ENCODE results near the gene CORO2B.

CORO2B gene

DNA sequence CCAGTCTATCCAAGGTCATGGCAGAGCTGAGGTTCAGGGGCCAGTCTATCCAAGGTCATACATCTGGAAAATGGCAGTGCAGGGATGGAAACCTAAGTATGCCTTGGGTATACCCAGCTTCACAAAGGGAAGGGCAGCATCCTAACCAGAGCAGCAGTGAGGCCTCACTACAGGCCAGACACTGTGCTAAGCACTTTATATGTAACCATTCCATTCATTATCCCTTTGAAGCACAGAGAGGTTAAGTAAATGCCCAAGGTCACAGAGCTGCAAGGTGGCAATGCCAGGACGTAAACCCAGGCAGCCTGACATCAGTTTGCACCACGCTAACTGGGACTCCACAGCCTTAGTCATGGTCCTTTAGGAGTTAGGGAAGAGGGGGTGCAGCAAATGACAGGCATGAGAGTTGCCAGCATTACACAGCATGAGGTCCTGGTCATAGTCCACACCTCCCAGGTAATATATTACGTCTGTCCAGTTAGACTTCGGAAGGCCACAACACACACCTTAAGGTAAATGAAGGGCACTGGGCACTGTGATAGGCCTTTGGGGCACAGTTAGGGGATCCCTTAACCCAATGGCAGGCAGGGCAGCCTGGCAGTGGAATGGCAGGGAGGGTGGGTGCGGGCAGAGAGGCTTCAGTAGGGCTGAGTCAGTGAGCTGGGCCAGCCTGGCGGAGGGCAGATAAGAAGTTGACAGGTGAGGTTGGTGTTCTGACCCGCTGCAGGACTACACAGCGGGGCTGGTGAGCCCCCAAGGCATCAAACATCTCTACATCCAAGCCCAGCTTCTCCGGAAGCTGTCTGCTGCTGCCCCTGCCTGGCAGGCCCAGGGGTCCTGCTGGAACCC lies 21.1 kb upstream of the CORO2B start:
- CTCF ChIA-PET, result interaction anchor here (0.8 to 6.2 kb wide), 7 partner anchors 8 to 318 kb away, joined by 3 to 60 read pairs (median 4); no protein-coding TSS in a partner anchor
- TF ChIP-seq, protein P1, sequence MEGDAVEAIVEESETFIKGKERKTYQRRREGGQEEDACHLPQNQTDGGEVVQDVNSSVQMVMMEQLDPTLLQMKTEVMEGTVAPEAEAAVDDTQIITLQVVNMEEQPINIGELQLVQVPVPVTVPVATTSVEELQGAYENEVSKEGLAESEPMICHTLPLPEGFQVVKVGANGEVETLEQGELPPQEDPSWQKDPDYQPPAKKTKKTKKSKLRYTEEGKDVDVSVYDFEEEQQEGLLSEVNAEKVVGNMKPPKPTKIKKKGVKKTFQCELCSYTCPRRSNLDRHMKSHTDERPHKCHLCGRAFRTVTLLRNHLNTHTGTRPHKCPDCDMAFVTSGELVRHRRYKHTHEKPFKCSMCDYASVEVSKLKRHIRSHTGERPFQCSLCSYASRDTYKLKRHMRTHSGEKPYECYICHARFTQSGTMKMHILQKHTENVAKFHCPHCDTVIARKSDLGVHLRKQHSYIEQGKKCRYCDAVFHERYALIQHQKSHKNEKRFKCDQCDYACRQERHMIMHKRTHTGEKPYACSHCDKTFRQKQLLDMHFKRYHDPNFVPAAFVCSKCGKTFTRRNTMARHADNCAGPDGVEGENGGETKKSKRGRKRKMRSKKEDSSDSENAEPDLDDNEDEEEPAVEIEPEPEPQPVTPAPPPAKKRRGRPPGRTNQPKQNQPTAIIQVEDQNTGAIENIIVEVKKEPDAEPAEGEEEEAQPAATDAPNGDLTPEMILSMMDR (IDR thresholded peaks at IDR 0.05; ENCODE audit: control extremely low read depth, extremely low read depth, low read depth, missing control alignments), result no peak
- POLR2A ChIA-PET, result no interaction called here
- DNase-seq (ENCODE audit: extremely low spot score), result no peak

DNA sequence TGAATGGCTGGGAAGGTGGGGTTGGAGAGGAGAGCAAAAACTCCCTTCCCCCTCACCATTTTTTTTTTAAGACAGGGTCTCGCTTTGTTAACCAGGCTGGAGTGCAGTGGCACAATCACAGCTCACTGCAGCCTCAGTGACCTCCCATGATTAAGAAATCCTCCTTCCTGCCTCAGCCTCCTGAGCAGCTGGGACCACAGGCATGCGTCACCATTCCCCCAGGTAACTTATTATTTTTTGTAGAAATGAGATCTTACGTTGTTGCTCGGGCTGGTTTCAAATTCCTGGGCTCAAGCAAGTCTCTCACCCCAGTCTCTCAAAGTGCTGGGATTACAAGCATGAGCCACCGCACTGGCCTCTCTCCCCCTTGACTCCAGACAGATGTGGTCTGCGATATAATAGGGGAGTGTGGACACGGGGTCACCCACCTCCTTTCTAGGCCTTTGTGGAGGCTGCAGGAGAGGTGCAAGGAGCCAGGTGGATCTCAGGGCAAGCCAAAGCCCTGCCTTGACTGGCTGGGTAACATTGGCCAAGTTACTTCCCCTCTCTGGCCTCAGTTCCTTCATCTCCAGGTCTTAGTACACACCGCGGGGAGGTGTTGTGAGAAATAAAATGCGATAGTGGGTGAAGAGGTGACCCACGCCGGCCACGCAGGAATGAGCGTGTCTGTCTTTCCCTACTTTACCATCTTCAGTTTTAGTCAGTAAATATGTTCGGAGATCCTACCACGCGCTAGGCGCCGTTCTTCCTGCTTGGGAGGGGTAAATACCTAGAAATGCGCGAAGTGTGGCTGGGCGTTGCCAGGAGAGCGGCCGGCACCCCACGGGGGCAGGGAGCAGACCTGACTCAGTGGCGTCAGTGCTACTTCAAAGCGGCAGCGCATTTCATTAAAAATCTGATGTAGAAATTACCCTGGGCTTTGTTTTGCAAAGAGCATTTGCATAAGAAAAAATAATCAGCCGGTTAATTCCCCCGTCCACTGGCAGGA lies 20.2 kb upstream of the CORO2B start:
- no peak for DNase-seq (ENCODE audit: extremely low spot score)
- TF ChIP-seq, protein P1 (IDR thresholded peaks at IDR 0.05; ENCODE audit: control extremely low read depth, extremely low read depth, low read depth, missing control alignments), result no peak
- CTCF ChIA-PET, result interaction anchor here (0.8 to 5.0 kb wide), 28 partner anchors 9 to 366 kb away, joined by 3 to 64 read pairs (median 4); no protein-coding TSS in a partner anchor
- POLR2A ChIA-PET, result no interaction called here

DNA sequence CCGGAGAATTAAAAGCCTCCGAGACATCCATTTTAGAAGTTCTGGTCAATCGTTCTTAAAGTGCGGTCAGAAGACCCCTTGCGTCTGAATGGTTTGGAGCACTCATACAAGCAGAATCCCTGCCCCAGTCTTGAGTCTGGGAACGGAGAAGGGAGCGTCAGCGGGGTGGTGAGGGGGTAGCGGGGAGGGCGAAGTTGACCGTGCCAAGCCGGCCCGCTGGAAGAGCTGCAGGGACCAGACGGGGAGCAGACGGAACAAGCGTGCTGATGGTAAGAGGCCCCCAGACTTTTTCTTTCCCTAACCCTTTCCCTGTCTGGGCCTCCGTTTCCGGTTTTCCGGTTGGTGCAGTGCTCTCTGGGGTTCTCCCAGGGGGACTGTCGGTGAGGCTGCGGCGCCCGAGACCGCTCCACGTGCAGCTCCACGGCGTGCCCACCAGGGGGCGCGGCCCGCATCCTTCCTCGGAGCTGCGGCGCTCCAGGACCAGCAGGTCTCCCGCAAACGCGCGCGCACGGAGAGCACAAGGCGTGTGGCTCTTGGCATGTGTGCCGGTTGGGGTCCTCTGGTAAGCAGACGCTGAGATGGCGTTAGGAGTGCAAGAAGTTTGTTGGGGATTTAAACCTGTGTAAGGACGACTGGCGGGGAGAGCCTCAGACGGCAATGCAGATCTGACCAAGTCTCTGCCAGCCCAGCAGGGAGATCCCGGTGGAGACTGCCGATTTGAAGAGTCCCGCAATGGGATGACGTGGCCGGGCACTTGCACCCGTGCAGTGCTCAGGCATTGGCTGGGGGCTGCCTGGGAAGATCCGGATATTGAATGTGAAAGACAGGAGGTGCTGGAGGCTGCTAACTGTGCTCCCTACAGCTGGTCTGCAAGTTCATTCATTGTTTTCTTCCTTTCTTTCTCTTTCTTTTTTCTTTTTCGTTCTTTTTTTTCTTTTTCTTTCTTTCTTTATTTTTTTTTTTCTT lies 19.2 kb upstream of the CORO2B start:
- CTCF ChIA-PET, result interaction anchor here (0.7 to 5.0 kb wide), 32 partner anchors 10 to 365 kb away, joined by 3 to 64 read pairs (median 4); no protein-coding TSS in a partner anchor
- TF ChIP-seq, protein P1 (IDR thresholded peaks at IDR 0.05; ENCODE audit: control extremely low read depth, extremely low read depth, low read depth, missing control alignments), result peak; percentile 91
- POLR2A ChIA-PET, result no interaction called here
- peak; percentile 88 for DNase-seq (ENCODE audit: extremely low spot score)

DNA sequence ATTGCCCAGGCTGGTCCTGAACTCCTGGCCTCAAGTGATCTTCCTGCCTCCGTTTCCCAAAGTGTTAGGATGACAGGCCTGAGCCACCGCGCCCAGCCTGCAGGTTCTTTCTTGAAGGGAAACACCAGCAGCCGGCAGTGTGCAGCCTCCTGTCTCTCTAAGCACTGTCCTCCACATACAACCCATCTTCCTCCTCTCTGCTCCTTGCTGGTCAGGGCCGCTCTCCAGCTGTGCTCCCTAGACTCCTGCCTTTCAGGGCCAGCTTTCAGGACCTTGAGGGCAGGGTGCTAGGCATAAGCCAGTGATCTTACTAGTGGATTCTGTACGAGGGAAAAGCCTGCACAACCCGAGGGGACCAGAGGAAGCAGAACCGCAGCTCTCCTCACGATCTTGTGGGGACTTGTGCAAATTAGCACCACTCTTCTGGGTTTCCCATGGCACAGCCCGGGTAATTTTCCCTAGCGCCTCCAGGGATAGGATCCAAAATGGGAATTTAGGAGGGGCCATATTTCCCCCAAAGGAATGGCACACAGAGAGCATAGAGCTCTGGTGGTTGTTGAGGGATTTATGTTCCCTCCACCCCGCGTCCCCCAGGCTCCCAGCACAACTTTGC lies 18.2 kb upstream of the CORO2B start:
- ChIA-PET CTCF (interaction anchor here (0.7 to 5.0 kb wide), 19 partner anchors 9 to 364 kb away, joined by 3 to 64 read pairs (median 4); no protein-coding TSS in a partner anchor), POLR2A (interaction anchor here (0.5 kb wide), 1 partner anchor 81 kb away, joined by 3 read pairs; no protein-coding TSS in a partner anchor)
- TF ChIP-seq, protein P1 (IDR thresholded peaks at IDR 0.05; ENCODE audit: control extremely low read depth, extremely low read depth, low read depth, missing control alignments), result no peak
- no peak for DNase-seq (ENCODE audit: extremely low spot score)

DNA sequence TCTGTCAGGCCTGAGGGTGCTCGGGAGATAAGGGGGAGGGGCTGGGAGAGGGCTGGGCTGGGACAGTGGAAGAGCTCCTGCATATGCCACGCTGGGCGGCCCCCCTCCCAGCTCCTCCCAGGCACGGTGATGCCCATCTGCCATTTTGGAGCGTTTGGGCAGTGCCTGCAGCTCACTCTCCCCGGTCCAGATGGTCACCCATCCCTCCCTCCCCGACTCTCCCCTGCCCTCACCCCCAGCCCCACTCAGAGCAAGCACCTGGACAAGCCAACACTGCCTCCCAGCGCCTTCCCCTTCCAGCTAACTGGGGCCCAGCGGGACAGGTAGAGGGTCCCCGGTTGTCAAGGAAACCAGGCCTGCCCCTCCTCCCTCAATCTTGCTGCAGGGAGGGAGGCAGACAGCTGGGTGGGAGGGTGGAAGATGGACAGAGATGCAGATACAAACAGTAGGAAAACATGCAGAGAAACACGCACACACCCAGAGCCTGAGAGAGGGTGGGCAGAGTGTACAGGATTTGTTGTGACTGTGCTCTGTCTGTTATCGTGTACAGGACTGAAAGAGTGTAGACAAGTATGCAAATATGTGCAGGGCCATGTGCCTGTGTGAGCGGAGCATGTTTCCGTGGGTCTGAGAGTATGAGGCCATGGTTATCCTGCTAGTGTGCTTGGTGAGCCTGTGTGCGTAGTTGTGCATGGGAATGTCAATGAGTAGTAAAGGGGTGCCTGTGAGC lies 17.5 kb upstream of the CORO2B start:
- ChIA-PET CTCF (interaction anchor here (0.8 to 5.0 kb wide), 9 partner anchors 8 to 314 kb away, joined by 3 to 64 read pairs (median 8); no protein-coding TSS in a partner anchor), POLR2A (interaction anchor here (0.5 kb wide), 1 partner anchor 82 kb away, joined by 3 read pairs; no protein-coding TSS in a partner anchor)
- TF ChIP-seq, protein P1 (IDR thresholded peaks at IDR 0.05; ENCODE audit: control extremely low read depth, extremely low read depth, low read depth, missing control alignments), result no peak
- no peak for DNase-seq (ENCODE audit: extremely low spot score)

All from GM10248 (cell line).